GM18502 (cell line): ENCODE results near the gene SLC5A6.

Experiments used
- ATAC-seq: cut with Tn5 transposase; IDR thresholded peaks from one replicate; pipeline ENCODE4 v1.9.1; 2021; ENCODE audit warnings: mild to moderate bottlenecking; ENCODE audit not compliant: unreplicated experiment, poor library complexity

Gene SLC5A6

DNA sequence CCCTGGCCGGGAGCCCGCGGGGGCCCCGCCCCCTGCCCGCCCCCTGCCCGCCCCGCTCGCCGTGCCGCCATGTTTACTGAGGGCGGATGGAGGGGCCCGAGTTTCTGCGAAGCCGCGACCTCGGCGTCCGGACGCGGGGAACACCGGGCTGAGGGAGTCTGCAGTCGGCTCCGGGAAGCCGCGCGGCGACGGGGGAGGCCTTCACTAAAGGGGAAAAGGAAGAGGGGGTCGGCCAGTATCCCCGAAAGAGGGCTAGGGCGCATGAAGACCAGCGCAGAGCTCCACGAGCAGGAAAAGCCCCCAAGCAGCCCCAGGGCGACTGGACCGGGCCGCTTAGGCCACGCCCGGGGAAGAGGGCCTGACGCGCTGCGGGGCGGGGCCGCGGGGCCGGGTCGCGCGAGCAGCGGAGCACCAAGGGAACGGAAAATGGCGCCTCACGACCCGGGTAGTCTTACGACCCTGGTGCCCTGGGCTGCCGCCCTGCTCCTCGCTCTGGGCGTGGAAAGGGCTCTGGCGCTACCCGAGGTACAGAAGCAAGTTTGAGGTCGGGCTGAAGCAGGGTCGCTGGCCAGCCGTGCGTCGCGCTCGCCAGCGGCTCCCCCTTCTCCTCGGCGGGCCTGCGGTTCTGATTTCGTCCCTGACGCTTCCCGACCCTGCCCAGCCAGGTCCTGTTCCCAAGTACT is at the start of gene SLC5A6, which contains the start of gene ATRAID:
Gene SLC5A6 (minus strand): TSS at position 326 of the 683 bp plus-strand sequence. CDS start 4,618 bp downstream, outside the sequence.
Gene ATRAID (plus strand): TSS at position 99 of the 683 bp plus-strand sequence. CDS start 328 bp downstream, at position 427.
- peak; percentile 77 for ATAC-seq

DNA sequence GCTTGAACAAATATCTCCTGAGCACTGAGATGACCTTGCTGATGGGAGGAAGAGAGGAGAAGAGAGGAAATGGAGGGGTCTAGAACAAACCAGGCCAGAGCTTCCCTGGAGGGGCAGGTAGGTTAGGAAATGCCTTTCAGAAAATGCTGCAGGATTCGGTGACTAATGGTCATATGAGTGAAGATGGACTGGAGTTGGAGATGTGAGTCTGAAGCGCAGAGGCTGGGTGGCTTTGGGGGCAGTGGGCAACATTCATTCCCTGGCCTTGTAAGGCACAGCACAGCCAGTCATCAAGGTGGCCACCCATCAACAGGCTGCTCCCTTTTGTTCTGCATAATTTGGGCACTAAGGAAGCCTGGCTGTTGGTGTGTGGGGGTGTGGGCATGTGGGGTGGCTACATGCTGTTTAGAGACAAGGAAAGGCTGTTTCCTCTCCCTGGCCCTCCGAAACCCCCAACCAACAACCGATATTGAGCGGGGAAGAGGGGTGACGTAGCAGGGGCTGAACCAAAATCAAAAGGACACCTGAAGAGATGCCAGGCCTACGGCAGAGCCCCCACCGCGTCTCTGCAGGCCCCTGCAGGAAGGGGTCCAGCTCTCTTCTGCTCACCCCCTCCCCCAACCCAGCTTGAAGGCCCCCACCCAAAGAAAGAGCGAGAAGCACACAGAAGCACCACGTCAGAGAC is 49.3 kb upstream of the SLC5A6 start:
- ATAC-seq = no peak

DNA sequence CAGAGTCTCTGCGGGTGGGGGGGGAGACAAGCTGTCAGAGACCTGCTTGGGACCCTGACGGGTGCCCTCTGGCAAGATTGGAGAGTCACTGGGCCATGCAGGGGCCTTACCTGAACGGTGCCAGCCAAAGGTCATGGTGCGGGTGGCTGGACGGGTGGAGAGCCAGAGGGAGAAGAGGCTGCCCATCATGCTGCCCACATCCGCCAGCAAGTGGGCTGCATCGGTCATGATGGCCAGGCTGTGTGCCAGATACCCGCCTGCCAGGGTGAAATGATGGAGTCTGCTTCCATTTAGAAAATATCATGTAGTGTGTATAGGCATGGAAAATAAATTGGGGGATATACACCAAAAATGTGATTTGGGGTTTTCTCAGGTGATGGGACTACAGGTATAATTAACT is 46.0 kb upstream of the SLC5A6 start:
- no peak for ATAC-seq

DNA sequence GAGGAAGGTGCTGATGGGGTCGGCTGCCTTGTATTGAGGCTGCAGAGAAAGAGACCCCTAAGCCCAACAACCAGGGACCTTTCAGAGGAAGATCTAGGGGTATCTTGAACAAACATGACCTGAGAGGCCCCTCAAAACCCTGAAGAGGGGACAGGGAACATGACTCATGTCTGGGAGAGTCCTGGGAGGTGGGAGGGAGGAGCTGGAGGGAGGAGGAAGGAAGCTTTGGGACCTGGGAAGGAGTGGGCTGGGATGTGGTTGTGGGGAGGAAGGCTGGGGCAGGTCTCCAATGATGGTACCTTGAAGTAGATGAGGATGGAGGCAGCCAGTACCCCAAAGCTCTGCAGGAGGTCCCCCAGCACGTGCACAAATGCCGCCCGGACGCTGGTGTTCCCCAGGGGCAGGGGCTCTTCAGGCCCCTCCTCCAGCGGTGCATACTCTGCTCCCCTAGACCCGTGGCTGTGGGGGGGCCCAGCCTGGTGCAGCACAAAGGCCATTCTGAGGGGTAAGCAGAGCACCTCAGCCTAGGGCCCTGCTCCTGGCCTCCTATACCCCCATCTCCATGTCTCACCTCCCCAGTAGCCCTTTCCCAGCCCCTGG is 44.9 kb upstream of the SLC5A6 start:
- ATAC-seq = no peak

DNA sequence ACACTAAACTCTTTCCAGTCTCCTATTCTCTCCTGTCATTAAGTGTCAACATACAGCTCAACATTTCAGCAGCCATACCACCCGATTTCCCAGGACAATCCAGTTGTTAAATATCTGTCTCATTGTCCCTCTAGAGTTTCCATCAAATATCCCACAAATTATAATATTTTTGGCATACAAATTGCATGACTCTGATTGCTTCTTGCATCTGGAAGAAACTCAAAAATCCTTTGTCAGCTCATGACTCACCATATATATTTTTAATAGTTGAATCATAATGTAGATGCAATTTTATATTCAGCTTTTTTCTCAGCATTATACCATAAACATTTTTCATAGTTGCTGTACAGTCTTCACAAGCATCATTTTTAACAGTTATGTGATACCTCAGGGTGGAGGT is 43.6 kb upstream of the SLC5A6 start:
- ATAC-seq = no peak

DNA sequence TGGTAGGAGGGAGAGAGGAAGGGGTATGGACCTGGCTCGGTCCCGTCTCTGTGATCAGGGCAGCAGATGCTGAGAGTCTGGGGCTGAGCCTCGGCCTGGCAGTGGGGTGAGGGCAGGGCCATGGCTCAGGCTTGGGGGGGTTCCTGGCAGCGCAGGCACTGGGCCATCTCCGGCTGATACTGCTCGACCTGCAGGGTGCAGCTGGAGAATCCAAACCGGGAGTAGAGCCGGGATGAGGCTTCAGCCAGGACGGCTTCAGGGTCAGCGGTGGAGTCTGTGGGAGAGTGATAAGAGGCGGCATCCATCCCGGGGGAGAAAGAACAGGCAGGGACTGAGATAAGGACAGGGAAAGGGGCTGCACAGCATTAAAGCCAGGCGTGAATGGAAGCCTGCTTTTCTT is 43.1 kb upstream of the SLC5A6 start:
- ATAC-seq = no peak

DNA sequence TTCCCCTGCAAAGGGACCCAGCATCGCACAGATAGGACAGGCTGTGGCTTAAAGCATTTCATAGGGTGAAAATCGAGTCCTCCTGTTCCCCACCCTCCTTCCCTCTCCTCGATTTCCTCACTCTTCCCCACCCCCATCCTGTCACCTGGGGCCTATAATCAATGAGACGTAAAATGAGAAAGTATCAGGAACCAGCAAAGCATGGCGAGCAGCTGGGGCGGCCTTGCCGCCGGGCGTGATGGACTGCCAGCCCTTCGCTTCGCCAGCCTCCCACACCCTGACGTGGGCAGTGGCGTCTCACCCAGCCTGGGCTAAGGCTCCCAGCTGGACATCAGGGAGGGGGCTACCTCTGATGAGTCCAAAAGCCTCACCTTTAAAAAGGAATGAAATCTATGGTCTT is 39.7 kb upstream of the SLC5A6 start:
- ATAC-seq = no peak

DNA sequence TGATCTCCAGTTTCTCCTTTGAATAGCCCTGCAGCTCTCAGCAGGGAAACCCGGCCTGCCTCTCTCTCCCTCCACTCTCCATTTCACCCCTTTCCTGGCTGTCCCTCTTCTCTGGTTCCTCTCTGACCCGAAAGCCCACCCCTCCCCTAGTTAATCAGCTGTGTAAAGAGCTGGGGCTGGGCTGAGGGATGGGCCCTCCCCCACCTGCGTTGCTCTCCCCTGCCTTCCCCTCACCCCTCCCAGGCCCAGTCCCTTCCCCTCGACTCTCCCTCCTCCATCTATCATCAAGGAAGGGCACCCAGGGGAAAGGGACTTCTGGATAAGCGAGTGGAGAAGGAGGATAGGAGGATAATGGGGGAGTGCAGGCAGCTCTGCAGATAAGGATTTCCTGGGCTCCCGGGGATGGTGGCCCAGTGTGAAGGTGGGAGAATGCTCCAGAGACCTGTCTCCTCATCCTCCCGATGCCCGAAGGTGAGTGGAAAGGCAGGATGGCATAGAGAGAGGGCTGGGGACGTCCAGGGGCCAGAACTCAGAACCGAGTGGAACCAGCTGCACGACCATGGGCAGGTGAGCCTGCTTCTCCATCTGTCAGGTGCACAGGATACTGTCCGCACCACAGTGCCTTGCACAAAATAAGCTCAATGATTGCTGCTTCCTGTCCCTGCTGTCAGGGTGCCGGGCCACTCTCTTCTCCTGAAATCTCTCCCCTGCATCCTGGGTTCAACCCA is 38.7 kb upstream of the SLC5A6 start:
- ATAC-seq = no peak

DNA sequence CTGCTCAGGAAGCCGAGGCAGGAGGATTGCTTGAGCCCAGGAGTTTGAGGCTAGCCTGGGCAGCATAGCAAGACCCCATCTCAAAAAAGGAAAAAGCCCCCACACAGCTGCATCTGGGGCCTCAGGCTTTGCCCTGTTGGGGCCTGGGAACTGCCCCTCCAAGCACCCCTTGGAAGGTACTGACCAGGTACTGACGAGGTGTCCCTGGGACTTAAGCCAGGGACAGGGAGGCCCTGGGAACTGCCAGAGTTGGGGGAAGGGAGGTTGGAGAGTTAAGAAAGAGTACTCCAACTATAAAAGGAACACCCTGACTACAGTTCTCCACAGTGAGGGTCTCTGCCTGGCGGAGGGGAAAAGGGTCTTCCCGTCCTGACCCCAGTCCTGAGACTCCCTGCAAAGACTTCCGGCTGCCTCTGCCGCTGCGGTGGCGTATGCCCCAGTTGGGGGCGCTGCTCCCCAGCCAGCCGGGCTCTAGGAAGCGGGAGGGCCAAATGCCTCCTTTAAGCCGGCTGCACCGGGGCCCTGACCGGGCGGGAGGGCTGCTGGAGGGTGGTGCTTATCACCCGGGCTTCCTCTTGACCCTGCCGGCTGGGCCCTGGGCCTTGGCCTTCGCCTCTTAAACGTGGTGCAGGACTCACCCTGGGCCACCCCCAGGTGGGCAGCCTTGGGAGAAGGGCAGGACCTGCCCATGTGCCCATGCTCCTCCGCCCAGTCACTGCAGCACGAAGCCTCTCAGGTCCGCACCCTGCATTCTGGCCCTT is 38.0 kb upstream of the SLC5A6 start:
- ATAC-seq = no peak

DNA sequence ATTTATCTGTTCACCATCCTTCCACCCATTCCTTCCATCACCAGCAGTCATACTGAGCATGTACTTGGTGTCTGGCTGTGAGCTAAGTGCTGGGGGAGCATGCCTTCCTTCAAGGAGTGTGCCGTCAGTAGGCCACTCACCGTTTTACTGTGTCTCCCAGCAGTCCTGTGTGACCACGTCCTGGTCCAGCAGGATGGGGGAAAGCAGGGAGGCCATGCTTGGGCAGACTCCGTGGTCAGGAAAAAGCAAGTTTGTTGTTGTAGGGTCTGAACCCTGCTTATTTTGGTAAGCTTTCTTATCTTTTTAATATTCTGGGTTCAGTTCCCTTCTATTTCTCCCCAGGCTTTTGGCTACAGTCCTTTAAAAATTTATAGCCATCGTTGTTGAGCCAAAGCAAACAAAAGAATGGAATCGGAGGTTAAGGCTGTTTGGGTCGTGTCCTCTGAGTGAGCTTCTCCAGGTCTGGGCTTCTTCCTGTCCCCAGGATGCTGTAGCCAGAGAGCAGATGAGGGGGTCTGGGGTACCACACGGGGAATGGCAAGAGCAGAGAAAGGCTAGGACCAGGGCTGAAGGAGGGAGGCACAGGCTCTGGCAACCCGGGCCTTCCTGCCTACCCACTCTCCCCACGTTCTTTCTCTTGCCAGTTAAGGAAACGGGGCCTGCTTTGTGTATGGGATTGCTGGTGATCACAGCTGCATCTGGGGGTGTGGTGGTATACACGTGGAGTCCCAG is 37.3 kb upstream of the SLC5A6 start:
- ATAC-seq = no peak

DNA sequence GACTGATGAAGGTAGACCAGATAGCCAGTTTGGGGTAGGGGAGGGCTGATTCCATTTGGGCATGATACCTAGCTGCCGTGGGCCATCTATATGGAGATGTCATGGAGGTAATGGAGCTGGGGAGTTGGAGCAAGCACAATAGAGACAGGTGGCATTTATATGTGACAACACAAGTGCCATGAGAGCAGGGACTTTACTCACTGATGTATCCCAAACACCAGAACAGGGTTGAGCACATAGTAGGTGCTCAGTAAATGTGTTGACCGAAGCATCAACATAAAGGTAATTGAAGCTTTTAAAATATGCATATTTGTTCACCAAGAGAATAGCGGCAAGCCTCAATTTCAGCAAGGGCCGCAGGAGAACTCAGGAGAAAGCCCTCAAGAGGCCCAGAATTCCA is 35.8 kb upstream of the SLC5A6 start:
- ATAC-seq = no peak

DNA sequence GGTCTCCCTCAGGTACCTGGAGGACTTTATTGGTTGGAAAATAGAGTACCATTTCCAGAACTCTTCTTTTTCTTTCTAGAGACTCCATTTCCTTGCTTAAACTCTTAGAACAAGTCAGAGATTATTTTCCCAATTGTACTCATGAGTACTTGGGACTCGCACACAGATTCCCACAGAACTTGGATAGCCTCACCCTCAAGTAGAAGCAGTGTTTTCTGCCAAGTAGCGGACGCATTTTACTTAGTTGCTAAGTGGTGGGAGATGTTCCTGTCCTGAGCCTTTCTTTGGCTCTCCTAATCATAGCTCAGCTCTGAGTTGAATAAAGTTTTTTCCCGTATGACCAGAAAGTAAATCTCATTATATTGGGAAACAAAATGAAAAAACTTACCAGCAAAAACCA is 33.6 kb upstream of the SLC5A6 start:
- ATAC-seq = no peak

DNA sequence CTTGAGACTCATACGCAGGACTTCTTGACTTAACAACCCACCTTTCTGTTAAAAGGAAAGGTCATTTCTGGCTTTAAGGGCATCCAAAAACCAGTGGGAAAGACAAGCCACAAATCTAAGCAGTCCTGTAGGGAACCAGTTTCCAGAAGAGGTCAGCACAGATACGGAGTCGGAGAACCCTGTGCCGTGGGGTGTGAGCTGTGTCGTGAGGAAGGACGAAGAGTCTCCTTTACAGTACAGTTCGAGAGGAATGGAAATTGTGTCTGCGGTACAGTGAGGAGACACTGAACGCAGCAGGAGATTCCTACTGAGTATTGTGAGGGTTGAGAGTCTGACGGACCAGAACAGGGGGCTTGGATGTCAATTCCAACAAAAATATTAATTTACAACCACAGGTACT is 33.0 kb upstream of the SLC5A6 start:
- no peak for ATAC-seq

DNA sequence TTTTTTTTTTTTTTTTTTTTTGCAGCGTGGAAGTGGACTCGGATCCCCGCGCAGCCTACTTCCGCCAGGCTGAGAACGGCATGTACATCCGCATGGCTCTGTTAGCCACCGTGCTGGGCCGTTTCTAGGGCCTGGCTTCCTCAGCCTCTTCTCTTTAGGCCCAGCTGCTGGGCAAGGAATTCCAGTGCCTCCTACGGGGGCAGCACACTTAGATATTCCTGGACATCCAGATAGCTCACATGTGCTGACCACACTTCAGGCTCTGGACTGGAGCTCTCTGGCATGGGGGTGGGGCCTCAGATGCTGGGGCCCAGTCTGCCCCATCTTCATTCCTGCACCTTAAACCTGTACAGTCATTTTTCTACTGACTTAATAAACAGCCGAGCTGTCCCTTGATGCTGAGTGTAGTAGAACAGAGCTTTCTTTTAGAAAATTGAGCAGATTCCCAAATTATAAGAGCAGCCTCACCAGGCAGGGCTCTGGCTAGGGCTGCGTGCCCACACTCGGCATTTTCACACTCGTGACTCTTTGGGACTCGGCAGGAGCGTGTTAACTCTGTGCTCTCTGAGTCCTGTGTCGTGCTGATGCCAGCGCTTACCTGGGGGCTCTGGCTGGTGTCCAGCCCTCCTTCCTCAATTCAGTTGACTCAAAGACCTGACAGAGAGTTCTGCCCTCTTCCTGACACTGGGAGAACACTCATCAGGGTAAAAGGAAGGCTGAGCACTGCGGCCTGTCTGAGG is 31.5 kb upstream of the SLC5A6 start:
- ATAC-seq = no peak

DNA sequence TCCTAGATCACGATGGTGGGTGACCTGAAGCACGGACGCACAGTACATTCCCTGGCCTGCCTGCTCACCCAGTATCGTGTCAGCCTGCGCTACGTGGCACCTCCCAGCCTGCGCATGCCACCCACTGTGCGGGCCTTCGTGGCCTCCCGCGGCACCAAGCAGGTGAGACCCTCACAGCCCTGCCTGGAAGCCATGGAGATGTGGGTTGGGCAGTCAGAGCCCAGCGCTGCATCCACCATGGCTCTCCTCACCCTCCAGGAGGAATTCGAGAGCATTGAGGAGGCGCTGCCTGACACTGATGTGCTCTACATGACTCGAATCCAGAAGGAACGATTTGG is 30.5 kb upstream of the SLC5A6 start:
- no peak for ATAC-seq

DNA sequence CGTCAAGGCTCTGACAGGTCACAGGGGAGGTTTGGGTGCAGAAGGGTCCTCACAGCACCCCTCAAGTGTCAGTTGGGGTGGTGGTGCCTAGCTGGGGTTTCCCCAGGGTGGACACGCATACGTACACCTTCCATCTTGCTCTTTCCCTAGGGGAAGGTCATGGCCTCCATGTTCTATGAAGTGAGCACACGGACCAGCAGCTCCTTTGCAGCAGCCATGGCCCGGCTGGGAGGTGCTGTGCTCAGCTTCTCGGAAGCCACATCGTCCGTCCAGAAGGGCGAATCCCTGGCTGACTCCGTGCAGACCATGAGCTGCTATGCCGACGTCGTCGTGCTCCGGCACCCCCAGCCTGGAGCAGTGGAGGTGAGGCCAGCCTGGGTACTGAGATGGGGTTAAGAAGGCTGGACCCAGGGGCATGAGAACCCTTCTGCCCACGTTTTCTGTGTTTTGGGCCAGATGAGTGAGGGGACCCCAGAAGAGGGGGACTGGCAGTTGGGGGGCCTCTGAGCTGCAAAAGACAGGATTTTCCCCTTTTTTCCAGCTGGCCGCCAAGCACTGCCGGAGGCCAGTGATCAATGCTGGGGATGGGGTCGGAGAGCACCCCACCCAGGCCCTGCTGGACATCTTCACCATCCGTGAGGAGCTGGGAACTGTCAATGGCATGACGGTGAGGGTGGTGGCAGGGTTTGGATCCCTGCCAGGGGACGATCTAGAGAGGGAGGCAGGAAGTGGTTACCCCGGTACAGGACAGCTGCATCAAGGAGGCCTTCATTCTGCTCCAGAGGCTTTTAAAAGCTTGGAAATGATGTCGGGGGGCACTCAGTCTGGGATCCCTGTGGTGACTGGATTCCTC is 29.9 kb upstream of the SLC5A6 start:
- no peak for ATAC-seq

DNA sequence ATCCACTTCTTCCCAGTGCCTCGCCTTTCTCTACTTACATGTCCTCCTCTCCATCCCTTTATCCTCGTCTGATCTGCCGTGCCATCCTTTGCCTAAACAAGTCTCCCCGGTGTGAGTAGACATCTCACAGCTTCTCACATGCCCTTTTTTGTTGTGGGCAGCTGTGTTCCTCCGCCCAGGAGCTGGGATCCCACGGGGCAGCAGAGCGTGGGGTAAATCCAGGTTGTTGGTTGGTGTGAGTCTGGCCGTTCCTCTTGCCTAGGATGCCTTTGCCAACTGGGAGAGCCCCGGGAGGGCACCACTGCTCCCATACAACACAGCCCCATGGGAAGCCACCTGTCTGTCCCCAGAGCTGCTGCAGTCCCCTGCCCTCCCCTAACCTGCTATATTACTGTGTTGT is 28.3 kb upstream of the SLC5A6 start:
- ATAC-seq = no peak

DNA sequence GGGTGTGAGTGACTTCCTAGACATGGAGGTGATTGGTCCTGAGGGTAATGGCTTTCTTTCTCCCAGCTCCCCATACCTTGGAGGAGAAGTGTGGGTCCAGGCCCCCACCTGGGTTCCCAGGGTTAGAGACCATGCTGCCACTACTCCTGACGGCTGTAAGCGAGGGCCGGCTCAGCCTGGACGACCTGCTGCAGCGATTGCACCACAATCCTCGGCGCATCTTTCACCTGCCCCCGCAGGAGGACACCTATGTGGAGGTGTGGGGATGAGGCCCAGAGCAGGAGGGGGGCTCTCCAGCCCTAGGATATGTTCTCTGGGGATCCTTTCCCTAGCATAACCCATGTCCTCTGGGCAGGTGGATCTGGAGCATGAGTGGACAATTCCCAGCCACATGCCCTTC is 26.9 kb upstream of the SLC5A6 start:
- ATAC-seq = no peak
